ENCODE results near the gene CNTN6.

- TF ChIP-seq CTCF (IDR thresholded peaks at IDR 0.05) = no peak
- TF ChIP-seq POLR2A (IDR thresholded peaks at IDR 0.05) = no peak
Measured at GRCh38 chr3:1356101-1356500, 263.3 kb downstream of the CNTN6 start.
